OCI-LY7 (cell line): ENCODE measurements around the gene SMCO1.

ENCODE experiments used
- CTCF ChIP-seq: fragments of 200-600 bp; sonication (generic); conservative IDR thresholded peaks from 2 replicates; pipeline ENCODE4 v1.5.1; 2014; ENCODE audit warnings: mild to moderate bottlenecking, antibody characterized with exemption, low read length, moderate library complexity, mixed read lengths
- EZH2phosphoT487 ChIP-seq: fragments of 200-600 bp; sonication (generic); IDR thresholded peaks from 2 replicates; pipeline ENCODE4 v1.6.1; 2018; ENCODE audit warnings: low read depth, borderline replicate concordance, mild to moderate bottlenecking, mixed run types, antibody characterized with exemption, low read length, moderate library complexity, mixed read lengths

GRCh38 chr3:196557236-196557635 lies 42.1 kb upstream of the SMCO1 start:
- TF ChIP-seq CTCF = no peak
- no peak for TF ChIP-seq EZH2phosphoT487
